ENCODE results near the gene BTN2A1.
"Not testable (repeated sequence)": the region's sequence is repeated elsewhere in the genome, so short reads cannot be mapped to it uniquely, and the experiment has no call there.

Gene BTN2A1

GRCh38 chr6:26432627-26433201 is 25.0 kb upstream of the BTN2A1 start:
- Histone ChIP-seq H3K79me2 (no peaks in the 10 kb centered on the region), H2AFZ (no peak overlapping the region), H3K4me2 (ENCODE audit: low read length) (no peak overlapping the region), H3K36me3 (ENCODE audit: control insufficient read depth, insufficient read depth, low read length) (no peaks in the 10 kb centered on the region), H3K4me1 (peaks cover 3% of the 10 kb centered on the region), H3K9ac (no peak overlapping the region), H3K27ac (no peak overlapping the region), H3K4me3 (ENCODE audit: low read depth, low read length) (no peak overlapping the region), H3K27me3 (ENCODE audit: control insufficient read depth, insufficient read depth, low read length) (no peaks in the 10 kb centered on the region), H3K9me3 (ENCODE audit: control insufficient read depth, low read length) (no peaks in the 10 kb centered on the region)
- TF ChIP-seq CTCF (IDR thresholded peaks at IDR 0.05), result no peak

- H3K79me2 ChIP-seq; H3K9me3 ChIP-seq (ENCODE audit: control insufficient read depth, low read length); H3K36me3 ChIP-seq (ENCODE audit: control insufficient read depth, insufficient read depth, low read length); H3K4me3 ChIP-seq (ENCODE audit: low read depth, low read length); H3K4me2 ChIP-seq (ENCODE audit: low read length); H3K27ac ChIP-seq; H3K27me3 ChIP-seq (ENCODE audit: control insufficient read depth, insufficient read depth, low read length); H2AFZ ChIP-seq; H3K9ac ChIP-seq; H3K4me1 ChIP-seq: not testable (repeated sequence)
Measured at GRCh38 chr6:26433680-26434079, 24.1 kb upstream of the BTN2A1 start.

- H3K4me1 ChIP-seq, result peaks cover 15% of the 10 kb centered on the region
- no peaks in the 10 kb centered on the region for H3K9me3 ChIP-seq (ENCODE audit: control insufficient read depth, low read length)
- TF ChIP-seq CTCF (IDR thresholded peaks at IDR 0.05), result no peak
- no peak overlapping the region for H3K9ac ChIP-seq
- H3K27me3 ChIP-seq (ENCODE audit: control insufficient read depth, insufficient read depth, low read length), result no peaks in the 10 kb centered on the region
- no peaks in the 10 kb centered on the region for H3K79me2 ChIP-seq
- H3K4me2 ChIP-seq (ENCODE audit: low read length), result no peak overlapping the region
- no peak overlapping the region for H3K4me3 ChIP-seq (ENCODE audit: low read depth, low read length)
- no peak overlapping the region for H2AFZ ChIP-seq
- no peaks in the 10 kb centered on the region for H3K36me3 ChIP-seq (ENCODE audit: control insufficient read depth, insufficient read depth, low read length)
- H3K27ac ChIP-seq, result no peak overlapping the region
Measured at GRCh38 chr6:26436018-26436417, 21.7 kb upstream of the BTN2A1 start.

- Histone ChIP-seq H3K36me3 (ENCODE audit: control insufficient read depth, insufficient read depth, low read length) (no peaks in the 10 kb centered on the region), H3K4me1 (peaks cover 15% of the 10 kb centered on the region), H2AFZ (no peak overlapping the region), H3K9me3 (ENCODE audit: control insufficient read depth, low read length) (no peaks in the 10 kb centered on the region), H3K4me2 (ENCODE audit: low read length) (peak overlapping the region; percentile 13), H3K79me2 (no peaks in the 10 kb centered on the region), H3K27me3 (ENCODE audit: control insufficient read depth, insufficient read depth, low read length) (no peaks in the 10 kb centered on the region), H3K4me3 (ENCODE audit: low read depth, low read length) (no peak overlapping the region), H3K27ac (no peak overlapping the region), H3K9ac (no peak overlapping the region)
- no peak for TF ChIP-seq CTCF (IDR thresholded peaks at IDR 0.05)
Measured at GRCh38 chr6:26437550-26437949, 20.2 kb upstream of the BTN2A1 start.

- no peak for TF ChIP-seq CTCF (IDR thresholded peaks at IDR 0.05)
- no peak overlapping the region for H3K9ac ChIP-seq
- peak overlapping the region; percentile 13 for H3K4me2 ChIP-seq (ENCODE audit: low read length)
- no peaks in the 10 kb centered on the region for H3K9me3 ChIP-seq (ENCODE audit: control insufficient read depth, low read length)
- no peaks in the 10 kb centered on the region for H3K36me3 ChIP-seq (ENCODE audit: control insufficient read depth, insufficient read depth, low read length)
- no peaks in the 10 kb centered on the region for H3K27me3 ChIP-seq (ENCODE audit: control insufficient read depth, insufficient read depth, low read length)
- H2AFZ ChIP-seq, result no peak overlapping the region
- no peaks in the 10 kb centered on the region for H3K79me2 ChIP-seq
- H3K4me3 ChIP-seq (ENCODE audit: low read depth, low read length), result no peak overlapping the region
- no peak overlapping the region for H3K27ac ChIP-seq
- peaks cover 15% of the 10 kb centered on the region for H3K4me1 ChIP-seq
Measured at GRCh38 chr6:26438000-26438399, 19.8 kb upstream of the BTN2A1 start.
